ENCODE measurements around the gene PLCB4.

- TF ChIP-seq CTCF (conservative IDR thresholded peaks at IDR 0.05; ENCODE audit: low read length) (peak; percentile 51), EZH2phosphoT487 (IDR thresholded peaks at IDR 0.05; ENCODE audit: borderline replicate concordance, low read depth, low read length) (no peak)
Observed at GRCh38 chr20:9359561-9360308, 290.8 kb downstream of the PLCB4 start.

Measured in OCI-LY7 (cell line).